Activated CD8-positive, alpha-beta memory T cell treated with anti-CD3 and anti-CD28 coated beads for 36 hours (primary cell): ENCODE data around the gene C1orf167. TPM values are rescaled to one million over a fixed set of nuclear protein-coding genes. Genes with fewer than 3 reads are reported as not detected.

Source experiments
- CTCF ChIA-PET: fragments of 350-600 bp; sonication (Branson Sonifier 250); formaldehyde crosslinking; loops from one replicate; lab custom pipeline; 2021; ENCODE audit warnings: antibody characterized with exemption; lab: Charles Lee
- POLR2A ChIA-PET: fragments of 350-600 bp; sonication (Branson Sonifier 250); formaldehyde crosslinking; loops from one replicate; lab custom pipeline; 2021; ENCODE audit warnings: antibody characterized with exemption; lab: Charles Lee
- total RNA-seq, 2 experiments: library from RNA; stranded (reverse); gene quantifications; one replicate each; pipeline ENCODE4 v1.2.3, GENCODE V29; 2021

C1orf167 gene
- total RNA-seq, 2 experiments from 2014 or later: not detected

DNA sequence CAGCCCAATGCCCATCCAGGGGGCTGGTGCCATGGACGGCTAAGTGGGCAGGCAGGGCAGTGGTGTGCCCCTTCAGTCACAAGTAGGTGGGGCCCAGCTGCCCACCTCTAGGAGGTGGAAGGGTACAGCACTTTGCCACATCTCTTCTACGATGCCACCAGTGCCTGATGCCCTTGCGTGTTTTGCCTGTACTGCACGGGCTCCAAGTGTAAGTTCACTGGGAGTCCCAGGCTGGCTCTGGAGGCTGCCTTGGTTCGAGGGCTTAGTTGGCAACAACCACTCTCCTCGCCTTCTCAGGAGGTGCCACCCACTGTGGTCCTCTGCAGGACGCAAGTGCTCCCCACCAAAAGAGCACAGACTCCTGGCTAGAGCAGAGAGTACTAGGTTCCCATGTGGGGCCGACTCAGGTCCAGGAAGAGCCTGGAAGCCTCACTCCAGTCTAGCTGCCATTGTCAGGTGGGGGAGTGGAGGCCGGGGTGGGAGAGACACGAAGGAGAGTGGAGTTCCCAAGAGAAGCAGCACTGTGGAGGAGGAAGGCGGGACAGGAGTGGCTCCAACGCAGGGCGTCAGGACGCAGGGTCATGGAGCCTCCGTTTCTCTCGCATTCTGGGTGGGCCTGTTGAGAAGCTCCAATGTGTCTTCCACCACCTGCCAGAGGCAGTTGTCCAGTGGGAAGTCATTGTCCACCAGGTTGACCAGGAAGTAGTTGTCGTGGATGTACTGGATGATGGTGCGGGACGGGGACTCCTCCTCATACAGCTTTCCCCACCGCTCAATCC, 28.3 kb downstream of the C1orf167 start:
- POLR2A ChIA-PET: no interaction called here
- CTCF ChIA-PET: no interaction called here

DNA sequence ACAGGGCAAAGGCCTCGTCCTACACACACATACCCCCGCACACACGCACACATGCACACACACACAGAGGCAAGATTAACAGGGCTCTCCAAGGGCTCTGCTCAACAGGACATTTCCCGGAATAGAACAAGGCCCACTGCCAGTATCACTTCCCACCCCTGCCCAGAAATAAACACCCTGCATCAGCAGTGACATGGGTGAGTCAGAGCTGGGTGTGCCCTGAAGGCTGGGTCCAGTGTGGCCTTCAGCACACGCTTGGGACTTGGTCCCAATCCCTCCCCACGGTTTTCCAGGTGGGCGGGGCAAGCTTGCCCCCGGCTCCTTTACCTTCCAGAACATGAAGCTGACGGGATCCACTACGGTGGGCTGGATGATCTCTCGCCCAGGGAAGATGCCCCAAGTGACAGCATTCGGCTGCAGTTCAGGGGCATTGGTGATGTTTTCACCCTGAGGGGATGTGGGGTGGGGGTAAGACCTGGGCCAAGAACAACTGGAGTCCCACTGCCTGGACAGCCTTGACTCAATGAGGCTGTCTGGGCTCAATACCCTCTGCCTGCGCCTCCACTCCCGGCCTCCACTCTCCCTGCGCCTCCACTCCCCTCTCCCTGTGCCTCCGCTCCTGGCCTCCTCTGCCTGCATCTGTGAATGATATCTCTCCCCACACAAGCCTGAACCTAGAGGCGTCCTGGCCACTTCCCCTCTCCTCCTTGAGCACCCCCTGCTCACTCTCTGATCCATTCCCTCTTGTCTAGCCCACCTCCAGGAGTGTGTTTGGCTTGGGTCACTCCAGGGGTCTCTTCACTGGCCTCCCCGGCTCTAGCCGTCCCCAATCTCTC, 29.1 kb downstream of the C1orf167 start:
- CTCF ChIA-PET: no interaction called here
- POLR2A ChIA-PET: no interaction called here

DNA sequence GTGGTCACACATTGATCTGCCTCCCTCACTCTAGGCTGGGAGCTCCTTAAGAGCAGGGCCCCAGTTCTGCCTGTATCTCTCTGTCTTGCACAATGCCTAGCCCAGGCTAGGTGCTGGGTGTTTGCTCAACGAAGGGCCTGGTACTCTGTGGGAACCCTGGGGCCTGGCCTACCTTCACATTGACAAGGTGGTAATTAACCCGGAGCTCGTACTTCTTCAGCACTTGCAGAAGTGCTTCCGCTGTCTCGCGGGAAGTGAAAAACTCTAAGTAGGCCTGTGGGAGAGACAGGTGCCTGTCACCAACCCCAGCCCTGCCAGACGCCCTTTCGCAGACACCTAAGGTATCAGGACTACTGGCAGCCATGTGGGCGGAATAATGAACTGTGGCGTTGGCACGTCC, 30.1 kb downstream of the C1orf167 start:
- POLR2A ChIA-PET: no interaction called here
- CTCF ChIA-PET: no interaction called here

DNA sequence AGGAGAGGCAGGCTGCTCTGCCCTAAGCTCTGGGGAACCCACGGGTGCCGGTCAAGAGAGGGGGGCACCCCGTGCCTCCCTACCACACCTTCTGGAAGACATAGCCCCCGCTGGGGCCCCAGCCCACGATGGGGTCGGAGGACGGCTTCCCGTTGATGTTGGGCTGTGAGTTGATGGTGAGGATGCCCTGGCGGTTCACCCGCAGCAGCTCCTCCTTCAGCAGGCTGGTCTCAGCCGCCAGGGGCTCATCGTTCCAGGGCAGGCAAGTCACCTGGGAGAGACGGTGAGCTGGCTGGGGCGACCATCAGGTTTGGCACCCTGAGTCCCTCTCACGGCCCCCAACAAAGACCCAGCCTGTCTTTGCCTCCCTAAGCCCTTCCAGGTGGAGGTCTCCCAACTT, 31.8 kb downstream of the C1orf167 start:
- POLR2A ChIA-PET: no interaction called here
- CTCF ChIA-PET: interaction anchor here (0.7 kb wide), 1 partner anchor 9 kb away, joined by 3 read pairs; no protein-coding TSS in a partner anchor

DNA sequence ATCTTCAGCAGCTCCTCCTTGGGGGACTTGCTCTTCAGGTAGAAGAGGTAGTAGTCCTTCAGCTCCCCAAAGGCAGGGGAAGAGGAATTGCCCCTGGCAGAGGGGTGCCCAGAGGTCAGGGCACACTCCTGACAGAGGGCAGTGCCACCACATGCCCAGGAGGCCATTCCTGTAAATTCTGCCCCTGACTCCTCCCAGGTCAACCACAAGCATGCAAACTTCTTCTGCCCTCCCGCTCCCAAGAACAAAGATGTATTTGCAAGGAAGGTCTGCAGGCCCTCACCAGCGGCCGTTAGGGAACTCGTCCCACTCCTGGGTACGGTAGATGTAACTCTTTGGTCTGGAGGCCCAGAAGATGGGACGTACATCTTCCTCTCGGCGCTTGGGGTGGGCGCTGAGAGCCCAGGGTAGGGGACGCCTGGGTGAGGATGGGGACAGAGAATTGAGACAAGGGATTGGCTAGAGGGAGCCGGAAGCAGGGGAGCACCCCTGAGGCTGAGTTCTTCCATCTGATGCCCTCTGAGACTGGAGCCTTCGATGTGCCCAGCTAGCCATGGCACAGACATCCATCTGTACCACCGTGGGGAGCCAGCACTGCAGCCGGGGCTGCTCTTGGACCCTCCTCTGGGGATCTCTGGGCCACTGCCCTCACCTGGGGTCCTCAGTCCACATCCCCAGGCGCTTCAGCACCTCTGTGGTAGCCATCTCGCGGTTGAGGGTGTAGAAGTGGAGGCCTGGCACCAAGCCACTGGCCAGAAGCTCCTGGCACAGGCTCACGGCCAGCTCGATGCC, 32.6 kb downstream of the C1orf167 start:
- POLR2A ChIA-PET: no interaction called here
- CTCF ChIA-PET: interaction anchor here (1.5 kb wide), 1 partner anchor 44 kb away, joined by 3 read pairs; no protein-coding TSS in a partner anchor

DNA sequence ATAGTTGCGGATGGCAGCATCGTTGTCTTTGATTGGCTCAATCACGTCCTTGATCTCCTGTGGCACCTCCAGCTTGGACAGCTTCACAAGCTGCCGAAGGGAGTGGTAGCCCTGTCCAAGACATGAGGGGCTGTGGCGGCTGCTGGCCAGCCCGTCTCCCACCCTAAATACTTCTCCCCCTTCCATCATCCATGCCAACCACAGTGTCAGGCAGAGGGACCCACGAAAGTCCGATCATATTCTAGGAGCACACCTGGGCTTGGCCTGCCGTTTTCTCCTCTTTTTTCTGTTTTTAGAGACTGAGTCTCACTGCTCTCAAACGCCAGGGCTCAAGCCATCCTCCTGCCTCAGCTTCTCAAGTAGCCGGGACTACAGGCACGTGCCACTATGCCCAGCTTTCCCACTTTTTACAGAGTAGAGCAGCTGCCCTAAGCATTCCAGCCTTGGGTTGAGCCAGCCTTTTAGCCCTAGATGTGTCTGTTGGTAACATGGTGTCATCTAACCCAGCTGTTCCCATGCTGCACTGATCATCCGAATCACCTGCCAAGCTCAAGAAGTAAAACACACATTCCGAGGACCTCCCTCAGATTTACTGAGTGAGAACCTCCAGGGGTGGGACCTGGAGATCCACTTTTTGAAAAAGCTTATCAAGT, 33.4 kb downstream of the C1orf167 start:
- ChIA-PET CTCF (interaction anchor here (1.4 to 1.5 kb wide), 2 partner anchors 10 to 43 kb away, joined by 3 to 5 read pairs; no protein-coding TSS in a partner anchor), POLR2A (no interaction called here)

DNA sequence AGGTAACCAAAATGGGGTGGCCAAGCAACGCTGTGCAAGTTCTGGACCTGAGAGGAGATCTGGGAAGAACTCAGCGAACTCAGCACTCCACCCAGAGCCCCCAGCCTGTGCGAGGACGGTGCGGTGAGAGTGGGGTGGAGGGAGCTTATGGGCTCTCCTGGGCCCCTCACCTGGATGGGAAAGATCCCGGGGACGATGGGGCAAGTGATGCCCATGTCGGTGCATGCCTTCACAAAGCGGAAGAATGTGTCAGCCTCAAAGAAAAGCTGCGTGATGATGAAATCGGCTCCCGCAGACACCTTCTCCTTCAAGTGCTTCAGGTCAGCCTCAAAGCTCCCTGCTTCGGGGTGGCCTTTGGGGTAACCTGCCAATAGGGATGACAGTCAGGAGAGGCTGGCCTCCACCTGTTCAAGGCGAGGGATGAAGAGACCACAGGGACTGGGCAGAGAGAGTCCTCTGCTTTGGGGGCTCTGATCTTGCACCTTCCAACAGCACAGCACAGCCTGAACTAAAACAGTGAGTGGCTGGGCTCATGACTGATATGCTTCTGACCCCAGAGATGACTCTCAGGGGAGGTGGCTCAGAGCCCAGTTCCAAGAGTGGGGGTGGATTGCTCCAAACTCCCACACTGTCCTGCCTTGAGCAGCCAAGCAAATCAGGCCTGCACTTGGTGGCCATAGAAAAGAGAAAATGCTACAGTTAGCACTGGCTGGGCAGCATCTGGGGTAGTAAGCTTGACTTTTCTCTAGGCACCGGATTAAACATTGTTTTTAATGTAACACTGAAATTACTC, 34.2 kb downstream of the C1orf167 start:
- ChIA-PET CTCF (interaction anchor here (1.4 to 1.5 kb wide), 2 partner anchors 11 to 43 kb away, joined by 3 to 5 read pairs; no protein-coding TSS in a partner anchor), POLR2A (no interaction called here)

DNA sequence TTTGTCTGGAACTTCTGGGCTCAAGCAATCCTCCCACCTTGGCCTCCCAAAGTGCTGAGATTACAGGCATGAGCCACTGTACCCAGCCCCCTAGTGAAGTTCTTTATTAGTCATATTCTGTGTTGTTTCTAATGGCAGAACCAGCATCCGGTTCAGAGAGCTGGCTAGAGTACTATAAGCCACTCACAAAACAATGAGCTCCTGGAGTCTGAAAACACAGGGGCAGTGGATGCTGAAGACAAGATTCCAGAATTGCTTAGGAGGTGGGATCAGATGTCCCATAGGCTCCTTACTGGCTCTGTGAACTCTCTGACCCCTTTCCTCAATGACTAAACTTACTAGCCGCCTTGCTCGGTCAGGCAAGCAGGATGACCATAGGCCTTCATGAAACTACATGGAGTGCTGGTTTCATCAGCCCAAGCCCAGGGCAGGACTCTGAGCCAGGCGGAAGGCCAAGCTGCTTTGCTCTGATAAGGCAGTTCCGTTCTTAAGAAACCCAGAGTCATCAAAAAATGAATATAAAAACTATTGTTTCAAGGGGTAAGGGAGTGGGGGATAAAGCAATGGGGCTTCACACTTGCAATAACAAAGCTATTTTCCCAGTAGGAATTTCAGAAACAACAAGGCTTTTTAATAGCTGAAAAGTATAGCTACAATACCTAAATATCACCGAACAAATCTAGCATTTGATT, 35.7 kb downstream of the C1orf167 start:
- ChIA-PET POLR2A (no interaction called here), CTCF (interaction anchor here (1.0 to 1.3 kb wide), 2 partner anchors 48 to 78 kb away, joined by 3 to 4 read pairs; no protein-coding TSS in a partner anchor)

DNA sequence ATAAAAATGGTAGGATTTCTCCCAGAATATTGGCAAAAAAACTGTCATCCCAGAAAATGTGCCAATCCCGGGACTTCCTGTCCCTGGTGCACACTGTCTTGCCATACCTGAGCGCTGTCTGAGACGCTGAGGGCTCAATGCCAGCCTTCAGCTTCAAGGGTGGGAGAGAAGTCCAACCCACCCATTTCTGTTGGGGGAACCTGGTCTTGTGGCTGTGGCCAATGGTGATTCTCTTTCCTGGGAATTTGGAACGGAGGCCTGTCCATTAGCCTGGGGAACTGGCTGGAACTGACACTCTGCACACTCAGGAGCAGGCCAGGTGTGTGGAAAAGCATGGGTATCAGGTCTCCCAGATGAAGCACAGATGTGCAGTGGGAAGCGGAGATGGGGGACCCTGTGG, 37.1 kb downstream of the C1orf167 start:
- POLR2A ChIA-PET: no interaction called here
- CTCF ChIA-PET: no interaction called here

DNA sequence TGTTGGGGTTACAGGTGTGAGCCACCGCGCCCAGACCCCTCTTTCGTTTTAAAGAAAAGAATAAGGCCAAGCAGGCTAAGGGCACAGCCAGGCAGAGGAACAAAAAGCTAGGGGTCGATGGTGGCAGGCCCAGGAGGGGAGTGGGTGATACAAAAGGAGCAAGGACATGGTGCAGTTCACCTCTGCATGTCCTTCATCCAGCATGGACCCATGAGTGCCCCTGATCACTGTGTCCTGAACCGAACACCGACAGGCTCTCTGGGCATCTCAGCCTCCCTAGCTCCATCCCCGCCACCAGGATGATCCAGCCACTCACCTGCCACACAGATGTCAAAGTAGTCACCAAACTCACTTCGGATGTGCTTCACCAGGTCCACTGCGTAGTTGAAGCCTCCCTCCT, 37.9 kb downstream of the C1orf167 start:
- CTCF ChIA-PET: no interaction called here
- POLR2A ChIA-PET: no interaction called here

DNA sequence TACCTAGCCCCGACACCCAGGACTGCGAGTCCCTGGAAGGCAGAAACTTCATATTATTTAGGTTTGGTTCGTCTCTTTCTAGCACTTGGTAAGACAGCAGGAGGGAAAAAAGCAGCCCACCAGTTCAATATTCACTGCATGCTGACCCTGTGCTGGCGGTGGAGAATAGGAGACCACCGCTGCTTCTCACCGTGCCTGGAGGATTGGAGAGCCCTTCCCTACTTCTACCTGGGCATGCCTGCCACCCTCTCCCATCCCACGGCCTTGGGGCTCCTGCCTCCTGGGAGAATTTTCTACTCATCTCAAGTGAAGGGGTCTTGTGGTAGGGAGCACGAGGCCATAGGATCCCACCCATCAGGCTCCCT, 38.4 kb downstream of the C1orf167 start:
- ChIA-PET CTCF (no interaction called here), POLR2A (no interaction called here)

DNA sequence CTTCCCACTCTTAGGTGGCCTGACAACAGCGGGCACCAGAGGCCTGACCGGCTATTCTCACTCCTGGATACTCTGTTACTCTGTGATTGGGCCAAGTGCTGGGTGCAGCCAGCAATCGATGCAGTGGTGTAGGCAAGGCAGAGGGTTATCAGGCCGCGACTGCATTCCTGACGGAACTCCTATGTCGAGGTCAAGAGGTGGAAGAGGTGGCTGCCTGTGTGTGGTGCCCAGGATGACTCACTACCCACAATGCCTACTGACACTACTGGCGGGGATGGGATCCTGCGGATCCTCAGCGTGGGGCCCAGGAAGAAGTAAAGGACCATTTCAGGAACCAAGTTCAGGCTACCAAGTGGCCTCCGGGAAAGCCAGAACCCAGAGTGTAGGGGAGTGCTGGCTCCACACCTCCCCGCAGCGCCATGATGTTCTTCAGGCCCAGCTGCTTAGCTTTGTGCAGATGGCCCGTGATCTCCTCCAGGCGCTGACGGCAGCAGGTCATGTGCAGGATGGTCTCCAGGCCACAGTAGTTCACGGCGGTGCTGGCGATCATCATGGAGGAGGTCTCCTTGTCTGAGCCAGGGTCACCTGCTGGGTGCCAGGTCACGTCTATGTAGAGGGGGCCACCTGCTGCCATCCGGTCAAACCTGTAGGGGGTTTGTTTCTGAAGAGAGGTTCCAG, 38.9 kb downstream of the C1orf167 start:
- CTCF ChIA-PET: interaction anchor here (0.7 kb wide), 1 partner anchor 81 kb away, joined by 5 read pairs; no protein-coding TSS in a partner anchor
- POLR2A ChIA-PET: no interaction called here

DNA sequence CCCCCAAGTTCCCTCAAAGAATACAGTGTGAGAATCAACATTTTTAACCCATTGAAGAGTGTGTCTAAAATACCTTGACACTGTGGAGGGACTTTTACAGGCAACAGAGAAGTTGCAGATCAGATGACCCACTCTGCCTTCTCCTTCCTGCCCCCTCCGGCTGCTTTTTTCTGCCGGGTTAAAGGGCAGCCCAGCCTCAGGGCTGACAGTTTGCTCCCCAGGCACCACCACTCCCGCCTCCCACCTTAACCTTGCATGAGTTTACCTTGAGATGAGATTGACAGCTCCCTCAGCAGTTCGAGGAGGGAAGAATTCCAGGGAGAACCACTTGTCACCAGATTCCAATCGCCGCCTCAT, 40.6 kb downstream of the C1orf167 start:
- POLR2A ChIA-PET: no interaction called here
- CTCF ChIA-PET: interaction anchor here (0.7 to 1.2 kb wide), 2 partner anchors 17 to 105 kb away, joined by 3 to 5 read pairs; no protein-coding TSS in a partner anchor

DNA sequence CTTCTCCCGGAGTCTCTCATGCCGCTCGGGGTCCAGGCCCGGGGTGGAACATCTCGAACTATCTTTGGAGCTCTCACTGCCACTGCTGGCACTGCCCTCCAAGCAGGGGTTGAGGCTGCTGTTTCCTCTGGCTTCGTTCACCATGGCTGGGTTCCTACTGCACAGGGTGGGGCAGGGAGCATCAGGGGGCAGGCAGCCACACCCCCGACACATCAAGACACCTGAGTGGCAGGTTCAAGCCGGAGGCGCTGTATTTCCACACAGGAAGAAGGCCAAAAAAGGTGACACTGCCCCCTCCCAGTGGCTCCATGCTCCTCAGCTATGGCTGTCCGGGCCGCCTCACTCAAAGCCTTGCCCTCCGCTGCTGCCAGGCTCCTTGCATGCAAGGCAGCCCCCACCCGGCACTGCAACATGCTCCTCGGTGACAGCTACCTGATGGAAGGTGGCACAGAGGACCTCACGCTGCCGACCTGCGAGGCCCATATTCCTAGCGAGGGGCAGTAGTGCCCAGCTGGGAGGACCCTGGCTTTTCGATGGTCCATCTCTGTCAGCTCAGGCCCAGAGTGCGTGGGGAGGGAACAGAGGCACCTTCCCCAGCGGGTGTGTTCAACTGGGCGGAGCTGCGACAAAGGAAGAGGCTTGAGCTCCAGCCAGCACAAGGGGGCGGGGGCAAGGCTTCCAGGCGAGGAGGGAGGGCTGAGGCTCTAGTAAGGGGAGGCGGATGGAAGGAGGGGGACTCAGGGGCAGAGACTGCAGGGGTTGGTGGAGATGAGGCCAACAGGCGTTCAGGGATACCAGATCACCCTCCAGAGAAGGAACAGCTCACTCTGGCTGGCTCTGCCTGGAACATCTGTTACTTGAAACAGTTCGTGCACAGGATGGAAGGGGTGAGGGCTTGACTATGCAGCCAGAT, 41.2 kb downstream of the C1orf167 start:
- ChIA-PET CTCF (interaction anchor here (0.7 to 1.2 kb wide), 2 partner anchors 17 to 104 kb away, joined by 3 to 5 read pairs; no protein-coding TSS in a partner anchor), POLR2A (interaction anchor here (0.6 to 0.7 kb wide), 3 partner anchors 105 to 528 kb away, joined by 3 to 12 read pairs (median 4); no protein-coding TSS in a partner anchor)

DNA sequence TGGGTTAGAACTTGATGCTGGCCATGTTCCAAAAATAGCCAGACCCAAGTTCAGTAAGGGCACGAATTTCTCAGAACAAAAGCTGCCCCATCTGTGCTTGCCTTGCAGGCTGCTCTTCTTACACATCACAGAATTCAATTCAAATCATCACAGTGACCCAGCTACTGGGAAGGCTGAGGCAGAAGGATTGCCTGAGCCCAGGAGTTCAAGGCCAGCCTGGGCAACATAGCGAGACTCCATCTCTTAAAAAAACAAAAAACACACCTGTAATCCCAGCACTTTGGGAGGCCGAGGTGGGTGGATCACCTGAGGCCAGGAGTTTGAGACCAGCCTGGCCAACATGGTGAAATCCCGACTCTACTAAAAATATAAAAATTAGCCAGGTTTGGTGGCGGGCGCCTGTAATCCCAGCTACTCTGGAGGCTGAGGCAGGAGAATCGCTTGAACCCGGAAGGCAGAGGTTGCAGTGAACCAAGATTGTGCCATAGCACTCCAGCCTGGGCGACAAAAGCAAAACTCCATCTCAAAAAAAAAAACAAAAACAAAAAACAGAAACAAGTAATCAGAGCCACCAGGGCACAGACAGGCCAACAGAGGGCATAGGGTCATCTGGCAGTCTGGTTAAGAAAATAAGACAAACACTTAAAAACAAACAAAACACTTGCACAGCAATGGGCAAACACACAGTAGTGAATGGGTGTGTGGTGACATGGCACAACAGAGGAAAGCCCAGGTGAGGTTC, 42.1 kb downstream of the C1orf167 start:
- ChIA-PET CTCF (interaction anchor here (1.2 kb wide), 2 partner anchors 19 to 104 kb away, joined by 3 read pairs; no protein-coding TSS in a partner anchor), POLR2A (interaction anchor here (0.6 to 0.7 kb wide), 4 partner anchors 67 to 529 kb away, joined by 3 to 12 read pairs (median 4); no protein-coding TSS in a partner anchor)
